ENCODE data around the gene COL27A1. TPM values are rescaled to one million over a fixed set of nuclear protein-coding genes. Genes with fewer than 3 reads are reported as not detected.
A peak's percentile ranks its signal among the peaks of the same experiment; 100 is the strongest.

The COL27A1 gene
- total RNA-seq, 1 experiment from 2014 or later = 21.1 TPM

DNA sequence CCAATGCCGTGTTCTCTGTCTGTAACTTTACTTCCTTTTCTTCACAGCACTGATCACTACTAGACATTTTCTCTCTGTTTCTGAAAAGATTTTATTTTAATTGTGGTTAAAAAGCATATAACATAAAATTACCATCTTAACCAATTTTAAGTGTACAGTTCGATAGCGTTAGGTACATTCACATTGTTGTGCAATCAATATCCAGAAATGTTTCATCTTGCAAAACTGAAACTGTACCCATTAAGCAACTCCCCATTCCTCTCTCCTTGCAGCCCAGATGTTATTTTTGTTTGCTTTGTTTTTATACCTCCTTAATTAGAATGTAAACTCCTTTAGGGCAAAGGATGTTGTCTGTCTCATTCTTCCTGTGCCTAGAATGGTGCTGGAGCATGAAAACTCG is 47.5 kb downstream of the COL27A1 start:
- no peak for DNase-seq (ENCODE audit: low read depth)

DNA sequence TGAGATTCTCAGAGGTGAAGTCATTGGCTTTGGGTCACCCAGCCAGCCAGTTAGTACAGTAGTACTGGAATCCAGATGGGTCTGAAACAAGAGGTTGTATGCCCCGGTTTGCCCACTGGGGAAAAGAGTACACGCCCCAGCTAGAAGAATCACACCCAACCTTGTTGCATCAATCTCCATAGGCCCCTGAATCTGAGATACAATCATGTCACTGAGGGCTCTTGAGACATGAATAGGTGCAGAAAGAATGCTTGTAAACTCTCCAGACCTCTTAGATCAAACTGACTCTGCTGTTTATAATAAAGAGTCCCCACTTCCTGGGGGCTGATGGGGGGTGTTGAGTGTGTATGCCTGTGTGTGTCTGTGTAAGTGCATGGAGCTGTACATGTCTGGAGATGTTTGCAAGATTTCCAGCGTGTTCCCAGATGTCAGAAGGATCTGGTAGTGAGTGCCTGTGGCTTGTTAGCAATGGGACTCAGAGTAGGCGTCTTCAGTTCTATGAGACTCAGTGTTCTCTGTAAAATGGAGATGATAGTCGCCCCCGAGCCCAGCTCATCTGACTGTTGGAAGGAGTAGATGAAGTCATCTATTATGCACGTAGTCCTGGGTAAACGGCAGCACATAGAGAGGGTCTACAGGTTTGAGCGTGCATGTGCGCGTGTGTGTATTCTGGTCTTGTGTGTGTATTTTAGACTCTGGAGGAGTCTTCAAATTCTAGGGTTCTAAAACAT is 48.2 kb downstream of the COL27A1 start:
- no peak for DNase-seq (ENCODE audit: low read depth)

DNA sequence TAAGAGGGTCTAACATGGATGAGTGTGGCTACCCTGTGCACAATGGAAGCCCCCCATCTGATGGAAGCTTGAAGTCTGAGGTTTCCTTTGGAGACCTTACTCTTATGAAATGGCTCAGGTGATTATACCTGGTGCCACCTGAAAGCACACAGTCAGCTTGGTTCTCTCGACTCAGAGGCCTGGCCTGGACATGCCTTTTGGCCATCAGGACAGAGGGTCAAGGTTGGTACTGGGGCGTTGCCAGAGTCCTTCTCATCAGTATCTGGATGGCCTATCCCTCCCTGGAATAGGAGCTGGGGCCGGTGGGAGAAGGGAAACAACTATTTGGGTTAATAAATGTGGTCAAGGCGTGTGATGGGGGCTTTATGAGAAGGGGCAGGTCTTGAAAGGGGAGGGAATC is 48.9 kb downstream of the COL27A1 start:
- DNase-seq (ENCODE audit: low read depth) = no peak

DNA sequence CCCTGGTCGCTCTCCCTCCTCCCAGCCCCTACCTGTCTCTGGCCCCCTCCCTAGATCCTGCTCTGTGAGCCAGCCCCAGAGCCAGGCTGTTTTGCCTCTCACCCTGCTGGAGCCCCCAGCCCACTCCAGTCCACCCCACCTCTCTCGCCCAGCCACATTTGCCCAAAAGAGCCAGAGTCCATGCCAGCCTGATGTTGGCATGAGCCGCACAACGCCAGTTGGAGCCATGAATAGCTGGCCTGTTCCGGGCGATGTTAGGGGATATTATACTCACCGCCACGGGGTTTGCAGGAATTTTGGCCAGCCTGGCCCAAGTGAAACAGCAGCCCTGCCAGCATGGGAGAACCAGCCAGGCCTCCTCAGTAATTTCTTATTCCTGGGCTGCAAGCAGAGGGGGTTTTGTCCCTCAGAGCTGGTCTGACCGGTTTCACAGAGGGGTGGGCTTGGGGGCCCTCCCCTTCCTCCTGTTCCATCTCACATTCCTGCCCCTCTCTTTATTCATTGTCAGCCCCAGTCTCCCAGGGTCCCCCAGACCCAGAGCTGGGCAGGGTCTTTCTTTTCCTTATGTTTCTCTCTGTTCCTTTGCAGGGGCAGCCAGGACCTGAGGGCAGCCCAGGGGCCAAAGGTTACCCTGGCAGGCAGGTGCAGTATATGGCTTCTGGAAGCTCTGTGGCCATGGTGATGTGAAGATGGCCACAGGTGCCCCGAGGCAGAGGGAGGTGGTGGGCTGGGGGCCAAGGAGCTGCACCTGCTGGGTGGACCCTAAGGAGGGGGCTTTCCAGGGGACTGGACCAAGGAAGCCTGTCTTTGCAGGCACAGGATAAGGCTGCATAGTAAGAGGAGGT is 50.1 kb downstream of the COL27A1 start:
- DNase-seq (ENCODE audit: low read depth) = no peak

DNA sequence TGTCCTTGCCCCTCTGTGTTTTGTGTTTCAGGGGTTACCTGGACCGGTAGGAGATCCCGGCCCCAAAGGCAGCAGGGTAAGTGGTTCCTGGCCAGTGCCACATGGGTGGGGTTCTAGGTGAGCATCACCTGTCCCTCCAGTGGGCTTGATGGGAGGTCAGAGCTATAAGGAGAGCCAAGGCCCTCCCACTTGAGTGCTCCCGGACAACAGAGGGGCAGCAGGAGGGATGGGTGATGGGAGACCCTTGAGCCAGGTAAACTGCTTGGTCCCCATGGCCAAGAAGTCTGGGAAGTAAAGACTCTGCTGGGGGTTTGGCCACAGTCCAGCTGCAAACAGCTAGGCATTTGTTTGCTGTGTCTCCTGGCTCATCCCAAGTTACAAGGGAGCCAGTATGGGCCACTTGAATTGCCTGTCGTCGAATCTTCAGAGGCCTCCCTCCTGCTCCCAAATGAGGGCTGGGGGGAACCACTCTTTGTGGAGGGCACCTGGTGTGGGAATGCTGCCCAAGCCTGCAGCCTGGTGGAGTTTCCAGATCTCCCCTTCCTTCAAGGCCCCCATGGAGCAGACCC is 51.0 kb downstream of the COL27A1 start:
- DNase-seq (ENCODE audit: low read depth) = no peak

DNA sequence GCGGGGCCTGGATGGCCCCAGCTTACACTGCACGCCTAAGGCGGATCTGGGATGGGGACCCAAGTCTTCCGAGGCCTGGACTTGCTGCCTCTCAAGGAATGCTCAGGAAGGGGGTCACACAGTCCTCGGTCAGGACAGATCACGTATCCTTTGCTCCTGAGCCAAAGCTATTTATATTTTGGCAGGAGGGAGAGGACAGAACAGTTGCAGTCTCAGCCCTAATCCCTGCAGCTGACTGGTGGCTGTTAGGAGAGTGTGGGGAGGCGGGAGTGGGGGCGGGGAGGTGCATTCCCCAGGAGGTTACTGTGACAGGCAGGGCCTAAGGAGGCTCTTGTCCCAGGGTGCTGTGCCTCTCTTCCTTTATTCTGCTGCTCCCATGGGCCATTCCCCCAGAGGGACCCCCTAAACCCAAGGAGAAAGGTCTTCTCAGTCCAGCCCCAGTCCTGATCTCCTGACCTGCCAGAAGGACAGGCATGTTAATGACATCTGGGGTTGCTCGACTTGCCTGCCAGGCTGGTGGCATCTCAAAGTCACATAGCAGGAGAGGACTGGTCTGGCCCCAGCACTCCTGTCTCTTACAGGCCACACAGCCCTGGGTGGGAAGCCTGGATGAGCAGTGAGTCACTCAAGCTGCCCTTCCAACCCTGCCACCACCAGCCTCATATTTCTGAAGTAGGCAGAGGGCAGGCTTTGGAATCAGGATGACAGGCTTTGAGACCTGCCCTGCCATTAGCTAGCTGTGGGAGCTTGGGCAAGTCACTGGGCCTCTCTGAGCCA is 51.9 kb downstream of the COL27A1 start:
- DNase-seq (ENCODE audit: low read depth) = peak; percentile 78

DNA sequence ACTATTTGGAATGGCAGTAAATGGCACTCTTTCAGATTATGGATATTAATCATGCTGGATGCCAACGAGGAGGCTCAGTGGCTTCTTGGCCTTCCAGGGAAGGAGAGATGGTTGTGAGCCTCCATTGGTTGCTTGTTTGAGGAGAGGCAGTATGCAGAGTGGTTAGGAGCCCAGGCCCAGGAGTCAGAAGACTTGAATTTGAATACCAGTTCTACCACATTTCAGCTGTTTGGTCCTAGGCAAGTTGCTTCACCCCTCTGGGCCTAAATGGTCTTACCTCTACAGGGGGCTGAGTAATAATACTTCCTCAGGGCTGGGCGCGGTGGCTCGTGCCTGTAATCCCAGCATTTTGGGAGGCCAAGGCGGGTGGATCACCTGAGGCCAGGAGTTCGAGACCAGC is 52.5 kb downstream of the COL27A1 start:
- no peak for DNase-seq (ENCODE audit: low read depth)

DNA sequence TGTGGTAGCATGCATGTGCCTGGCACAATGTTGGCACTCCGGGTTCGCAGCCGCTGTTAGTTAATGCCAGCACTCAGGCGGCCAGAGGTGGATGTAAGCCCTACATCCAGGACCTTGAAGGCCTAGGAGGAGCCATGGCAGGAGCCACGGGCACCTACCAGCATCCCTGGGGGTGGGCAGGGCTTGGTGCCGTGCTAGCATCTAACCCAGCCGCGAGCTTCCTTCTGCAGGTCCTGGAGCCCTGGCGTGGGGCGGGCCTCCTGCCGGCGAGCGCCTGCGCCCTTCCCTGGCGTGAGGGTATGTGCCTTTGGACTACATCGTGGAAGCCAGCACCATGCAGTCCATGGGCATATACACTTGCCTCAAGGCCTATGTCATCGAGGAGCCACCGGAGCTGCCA is 53.8 kb downstream of the COL27A1 start:
- no peak for DNase-seq (ENCODE audit: low read depth)

DNA sequence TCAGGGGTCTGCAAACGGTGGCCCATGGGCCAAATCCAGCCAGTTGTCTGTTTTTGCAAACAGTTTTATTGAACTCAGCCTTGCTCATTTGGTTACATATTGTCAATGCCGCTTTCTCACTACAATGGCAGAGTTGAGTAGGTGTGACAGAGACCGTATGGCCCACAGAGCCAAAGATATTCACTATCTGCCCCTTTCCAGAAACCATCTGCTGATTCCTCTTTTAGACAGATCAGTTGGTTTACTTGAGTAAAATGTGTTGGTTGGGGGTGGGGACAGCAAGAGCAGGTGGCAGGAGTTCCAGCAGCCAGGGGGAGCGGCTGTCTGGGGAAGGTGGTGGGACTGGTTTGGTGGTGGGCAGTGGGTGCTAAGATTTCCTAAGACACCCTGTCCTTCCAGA is 54.8 kb downstream of the COL27A1 start:
- DNase-seq (ENCODE audit: low read depth) = no peak

DNA sequence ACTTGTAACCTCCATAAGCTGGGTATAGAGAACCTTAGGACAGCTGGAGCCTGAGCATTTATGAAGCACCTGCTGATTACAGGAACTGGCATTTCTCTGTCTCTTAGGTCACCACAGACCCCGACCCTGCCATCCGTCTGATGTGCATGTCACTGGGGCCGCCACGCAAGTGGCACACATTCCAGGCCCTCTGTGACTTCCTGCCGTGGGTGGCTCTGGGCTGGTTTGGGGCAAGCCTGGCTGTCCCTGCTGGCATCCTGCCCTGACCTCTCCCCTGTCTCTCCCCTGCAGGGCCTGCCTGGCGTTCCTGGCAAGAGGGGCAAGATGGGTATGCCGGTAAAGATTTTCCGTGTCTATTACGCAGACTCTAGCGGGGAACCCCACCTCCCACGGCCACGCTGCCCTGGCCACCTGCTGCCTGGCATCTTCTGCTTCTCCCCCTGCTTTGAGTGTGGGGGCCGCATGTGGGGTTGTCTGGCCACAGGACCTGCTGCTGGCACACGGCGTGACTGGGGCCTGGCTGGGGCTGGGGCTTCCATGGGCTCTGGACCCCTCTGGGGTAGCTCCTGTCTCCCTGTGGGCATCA is 55.4 kb downstream of the COL27A1 start:
- DNase-seq (ENCODE audit: low read depth) = no peak

DNA sequence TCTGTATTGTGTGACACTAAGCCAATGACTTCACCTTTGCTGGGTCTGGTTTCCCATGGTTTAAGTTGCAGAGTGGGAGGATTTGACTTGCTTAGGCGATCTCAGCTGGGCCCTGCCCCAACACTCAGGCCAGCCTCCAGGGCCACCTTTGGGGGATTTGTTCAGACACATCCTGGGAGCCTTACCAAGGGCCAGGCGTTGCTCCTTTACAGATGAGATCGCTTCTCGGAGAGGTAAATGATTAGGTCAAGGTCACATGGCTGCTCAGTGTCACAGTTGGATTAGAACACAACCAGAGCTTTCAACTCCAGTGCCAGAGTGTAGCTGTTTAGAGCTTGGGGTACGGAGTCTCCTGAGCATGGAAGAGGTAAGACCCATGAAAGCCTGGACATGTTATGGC is 57.5 kb downstream of the COL27A1 start:
- no peak for DNase-seq (ENCODE audit: low read depth)

DNA sequence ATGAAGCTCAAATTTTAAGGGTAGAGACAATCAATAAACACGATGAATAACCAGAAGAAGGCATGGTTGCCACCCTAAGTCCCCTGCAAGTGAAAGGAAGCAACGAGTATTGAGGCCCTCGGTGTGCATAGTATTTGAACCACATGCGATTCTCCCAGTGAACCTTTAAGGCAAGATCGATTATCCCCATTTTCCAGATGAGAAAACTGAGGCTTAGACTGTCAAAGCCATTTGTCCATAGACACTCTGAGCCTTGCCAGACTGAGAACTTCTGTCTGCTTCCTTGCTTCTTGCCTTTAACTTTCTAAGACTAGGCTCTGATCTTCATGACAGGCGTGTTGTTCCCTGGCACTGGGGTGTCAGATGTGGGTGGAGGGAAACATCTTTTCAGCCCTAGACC is 58.2 kb downstream of the COL27A1 start:
- DNase-seq (ENCODE audit: low read depth) = no peak

DNA sequence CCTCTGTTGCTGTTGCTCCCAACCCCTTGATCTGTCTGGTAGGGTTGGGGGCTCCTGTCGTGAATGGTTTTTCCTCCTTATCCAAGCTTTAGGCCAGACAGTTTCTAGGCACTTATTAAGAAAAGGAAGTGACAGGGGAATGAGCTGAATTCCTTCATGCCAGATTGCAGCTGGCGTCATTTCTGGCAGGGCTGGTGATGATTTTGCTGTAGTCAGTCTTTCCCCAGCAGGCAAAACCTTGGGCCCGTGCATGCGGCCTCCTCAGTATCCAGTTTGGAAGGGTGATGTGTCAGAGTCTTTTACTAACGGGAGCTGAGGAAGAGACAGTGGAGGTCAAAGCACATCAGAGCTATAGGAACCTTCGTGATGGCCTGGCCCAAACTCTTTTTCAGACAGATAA is 58.8 kb downstream of the COL27A1 start:
- no peak for DNase-seq (ENCODE audit: low read depth)

DNA sequence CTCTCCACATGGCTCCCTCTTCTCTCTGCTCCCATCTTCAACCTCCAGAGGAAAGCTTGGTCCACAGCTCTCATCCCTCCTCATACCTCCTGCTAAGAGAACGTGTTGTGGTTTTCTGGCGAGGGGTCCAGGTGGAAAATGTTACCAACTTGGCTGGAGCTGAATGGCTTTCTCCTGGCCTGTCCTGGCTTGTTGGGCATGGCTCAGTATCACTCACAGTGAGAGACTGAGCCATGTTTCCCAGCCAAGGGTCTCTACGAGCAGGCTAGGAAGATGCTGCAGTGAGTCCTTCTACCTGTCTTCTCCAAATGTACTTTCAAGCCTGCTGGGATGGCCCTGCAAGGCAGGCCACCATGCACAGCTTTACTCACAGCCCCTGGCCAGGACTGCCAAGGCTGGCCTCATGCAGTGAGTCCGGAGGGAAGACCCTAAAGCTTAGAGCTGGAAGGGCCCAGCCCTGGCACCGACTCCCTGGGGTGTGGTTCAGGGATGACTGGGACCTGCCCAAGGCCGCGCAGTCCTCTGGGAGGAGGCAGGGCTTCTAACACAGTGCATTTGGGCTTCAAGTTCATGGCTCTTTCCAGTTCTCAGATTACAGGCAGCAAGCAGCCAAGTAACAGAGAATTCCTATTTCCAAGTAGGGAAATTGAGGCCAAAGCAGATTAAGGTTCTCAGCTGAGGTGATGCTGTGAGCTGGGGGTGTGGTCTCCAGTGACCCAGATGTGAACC is 59.5 kb downstream of the COL27A1 start:
- DNase-seq (ENCODE audit: low read depth) = no peak

DNA sequence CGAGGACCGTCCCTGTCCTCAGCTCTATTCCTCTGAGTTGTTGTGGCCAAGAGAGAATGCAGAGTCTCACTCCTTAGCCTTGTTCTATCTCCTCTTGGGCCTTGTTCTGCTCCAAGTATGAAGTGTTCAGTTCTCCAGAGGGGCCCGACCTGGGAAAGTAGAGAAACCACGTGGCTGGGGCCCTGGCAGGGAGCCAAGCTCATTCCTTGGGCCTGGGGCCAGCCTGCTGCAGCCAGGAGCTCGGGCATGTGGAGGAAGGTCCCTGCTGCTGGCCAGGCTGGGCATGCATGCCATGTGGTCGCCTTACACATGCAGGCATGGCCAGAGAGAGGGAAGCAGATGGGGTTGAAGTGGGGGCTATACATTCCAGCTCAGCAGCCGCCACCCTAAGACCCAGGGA is 60.7 kb downstream of the COL27A1 start:
- DNase-seq (ENCODE audit: low read depth) = peak; percentile 45

DNA sequence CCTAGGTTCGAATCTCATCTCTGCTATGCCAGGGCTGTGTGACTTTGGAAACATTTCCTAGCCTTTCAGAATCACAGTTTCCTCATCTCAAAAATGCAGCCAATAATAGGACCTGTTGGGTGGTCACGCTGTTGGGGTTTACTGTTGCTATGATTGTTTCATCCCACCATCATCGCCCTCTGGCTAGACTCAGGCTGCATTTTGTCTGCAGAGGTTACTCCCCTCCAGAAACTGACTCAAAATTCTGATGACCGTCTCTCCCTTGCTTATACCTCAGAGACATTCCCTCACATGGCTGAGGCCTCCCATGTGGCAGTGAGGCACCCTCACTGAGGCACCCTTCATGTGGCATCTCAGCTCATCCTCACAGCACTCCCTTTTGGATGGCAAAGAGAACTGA is 61.6 kb downstream of the COL27A1 start:
- DNase-seq (ENCODE audit: low read depth) = no peak

DNA sequence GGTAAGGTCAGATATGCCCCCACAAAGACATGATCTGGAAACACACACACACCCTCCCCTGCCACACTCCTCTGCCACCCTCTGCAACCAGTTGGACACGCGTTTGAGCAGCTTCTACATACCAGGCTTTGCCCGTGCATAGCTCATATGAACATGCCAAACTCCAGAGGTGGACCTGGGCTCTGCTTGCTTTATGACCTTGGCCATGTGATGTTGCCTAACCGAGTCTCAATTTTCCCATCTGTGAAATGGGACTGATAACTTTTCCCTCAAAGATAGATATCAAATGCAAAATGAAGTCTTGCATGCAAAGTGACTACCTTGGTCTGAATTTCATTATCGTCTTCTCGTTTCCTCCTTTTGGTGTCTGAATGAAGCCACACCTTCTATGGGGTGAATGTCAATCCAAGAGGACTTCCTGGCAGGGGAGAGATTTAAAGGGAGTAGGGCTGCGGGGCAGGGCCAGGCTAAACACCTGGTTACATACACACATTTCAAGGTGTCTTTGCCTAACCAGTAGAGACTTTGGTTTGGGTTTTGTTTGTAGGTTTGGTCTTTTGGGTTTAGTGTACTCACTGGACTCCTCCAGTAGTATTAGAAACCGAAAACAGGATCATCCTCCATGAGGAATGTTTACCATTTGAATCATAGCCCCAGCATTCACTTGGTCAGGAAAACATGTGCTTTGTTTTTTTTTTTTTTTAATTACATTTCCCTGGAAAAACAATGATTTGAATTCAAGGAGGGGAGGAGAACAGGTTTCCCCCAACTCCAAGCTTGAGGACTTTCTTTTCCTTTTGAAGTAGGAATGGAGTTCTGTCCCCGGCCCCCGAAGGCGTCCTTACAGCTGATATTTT is 63.2 kb downstream of the COL27A1 start:
- DNase-seq (ENCODE audit: low read depth) = no peak

DNA sequence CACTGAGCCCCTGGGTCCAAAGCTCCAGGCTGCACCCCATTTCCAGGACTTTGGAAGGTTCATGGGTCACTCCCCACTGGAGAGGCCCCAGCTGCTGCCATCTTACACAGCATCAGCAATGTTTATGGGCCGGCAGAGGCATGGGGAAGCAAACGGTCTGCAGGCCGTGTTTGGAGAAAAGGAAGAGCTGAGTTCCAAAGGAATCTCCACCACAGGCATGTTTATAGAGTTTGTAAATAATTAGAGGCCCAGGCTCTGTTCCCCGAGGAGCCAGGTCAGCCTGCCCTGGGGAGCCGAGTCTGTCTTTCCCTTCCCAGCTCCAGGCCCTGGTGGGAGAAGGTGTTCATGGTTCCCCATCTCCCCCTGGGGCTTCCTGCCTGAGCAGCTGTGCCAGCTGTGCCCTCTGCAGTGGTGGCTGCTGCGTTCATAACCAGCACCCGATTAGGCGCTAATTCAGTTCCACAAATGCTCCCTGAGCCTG is 64.8 kb downstream of the COL27A1 start:
- no peak for DNase-seq (ENCODE audit: low read depth)

DNA sequence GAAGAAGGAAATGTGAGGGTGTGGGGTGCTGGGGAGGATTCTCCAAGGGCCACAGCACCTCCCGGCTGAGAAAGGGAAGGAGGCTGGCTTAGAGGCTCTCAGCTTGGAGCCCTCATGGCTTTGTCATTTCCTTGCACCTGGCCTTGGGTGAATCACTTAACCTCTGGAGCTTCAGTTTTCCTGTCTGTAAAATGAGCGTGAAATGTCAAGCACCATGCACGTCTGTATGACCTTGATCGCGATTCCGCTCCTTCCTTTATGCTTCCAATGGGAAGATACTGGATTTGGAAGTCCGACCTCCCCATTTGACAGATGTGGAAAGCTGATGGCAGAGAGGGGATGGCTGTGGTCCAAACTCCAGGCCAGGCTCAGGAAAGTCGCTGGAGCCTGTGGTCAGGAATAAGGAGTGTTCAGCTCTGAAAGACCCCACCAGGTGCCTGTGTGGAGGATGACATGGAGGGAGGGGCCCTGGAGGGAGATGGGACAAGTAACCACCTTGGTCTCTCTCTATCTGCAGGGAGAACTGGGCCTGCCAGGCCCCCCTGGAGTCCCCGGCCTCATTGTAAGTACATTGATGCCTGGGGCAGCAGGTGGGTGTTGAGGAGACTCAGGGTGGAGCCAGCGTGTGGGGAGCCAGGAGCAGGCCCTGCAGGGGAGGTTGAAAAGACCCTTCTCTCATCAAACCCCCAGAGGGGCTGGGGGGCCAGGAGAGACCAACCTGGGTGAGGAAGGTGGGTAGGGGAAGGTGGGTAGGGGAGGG is 66.5 kb downstream of the COL27A1 start:
- DNase-seq (ENCODE audit: low read depth) = peak; percentile 82
